ENCODE measurements around the gene CER1.
A peak's percentile ranks its signal among the peaks of the same experiment; 100 is the strongest.

Gene CER1

GRCh38 chr9:14749741-14750211, 27.2 kb upstream of the CER1 start:
- H3K9ac ChIP-seq (ENCODE audit: low read depth, low read length) = peak overlapping the region; percentile 24; the same call in 1 of the 2 replicates

GRCh38 chr9:14748373-14748772, 25.8 kb upstream of the CER1 start:
- no peak overlapping the region for H3K9ac ChIP-seq (ENCODE audit: low read depth, low read length)
- H3K9me3 ChIP-seq (ENCODE audit: insufficient read depth, low read depth, low read length) = no peaks in the 10 kb centered on the region
- no peaks in the 10 kb centered on the region for H3K36me3 ChIP-seq (ENCODE audit: insufficient read depth, low read depth, low read length)
- peaks cover 19% of the 10 kb centered on the region; the same call in 1 of the 2 replicates for H3K4me1 ChIP-seq (ENCODE audit: insufficient read depth, low read length)
- no peak overlapping the region for H3K27ac ChIP-seq (ENCODE audit: low read length)
- H3K27me3 ChIP-seq (ENCODE audit: insufficient read depth, low read length) = no peaks in the 10 kb centered on the region
- no peak overlapping the region for H3K4me3 ChIP-seq (ENCODE audit: low read length)

More at GRCh38 chr9:14749741-14750211, 27.2 kb upstream of the CER1 start:
- no peak overlapping the region for H3K27ac ChIP-seq (ENCODE audit: low read length)
- no peaks in the 10 kb centered on the region for H3K27me3 ChIP-seq (ENCODE audit: insufficient read depth, low read length)
- H3K36me3 ChIP-seq (ENCODE audit: insufficient read depth, low read depth, low read length) = no peaks in the 10 kb centered on the region
- H3K4me1 ChIP-seq (ENCODE audit: insufficient read depth, low read length) = peaks cover 19% of the 10 kb centered on the region; the same call in 1 of the 2 replicates
- H3K9me3 ChIP-seq (ENCODE audit: insufficient read depth, low read depth, low read length) = no peaks in the 10 kb centered on the region
- peak overlapping the region; percentile 17; the same call in 1 of the 2 replicates for H3K4me3 ChIP-seq (ENCODE audit: low read length)

- H3K9me3 ChIP-seq (ENCODE audit: insufficient read depth, low read depth, low read length) = no peaks in the 10 kb centered on the region
- H3K27ac ChIP-seq (ENCODE audit: low read length) = no peak overlapping the region
- H3K4me3 ChIP-seq (ENCODE audit: low read length) = no peak overlapping the region
- no peak overlapping the region for H3K9ac ChIP-seq (ENCODE audit: low read depth, low read length)
- no peaks in the 10 kb centered on the region for H3K36me3 ChIP-seq (ENCODE audit: insufficient read depth, low read depth, low read length)
- peaks cover 19% of the 10 kb centered on the region; the same call in 1 of the 2 replicates for H3K4me1 ChIP-seq (ENCODE audit: insufficient read depth, low read length)
- no peaks in the 10 kb centered on the region for H3K27me3 ChIP-seq (ENCODE audit: insufficient read depth, low read length)
These were observed 24.6 kb upstream of the CER1 start for GRCh38 chr9:14747111-14747510.

GRCh38 chr9:14746626-14747025, 24.1 kb upstream of the CER1 start:
- Histone ChIP-seq H3K36me3 (ENCODE audit: insufficient read depth, low read depth, low read length) (no peaks in the 10 kb centered on the region), H3K9me3 (ENCODE audit: insufficient read depth, low read depth, low read length) (no peaks in the 10 kb centered on the region), H3K27ac (ENCODE audit: low read length) (no peak overlapping the region), H3K4me1 (ENCODE audit: insufficient read depth, low read length) (peaks cover 19% of the 10 kb centered on the region; the same call in 1 of the 2 replicates), H3K4me3 (ENCODE audit: low read length) (no peak overlapping the region), H3K27me3 (ENCODE audit: insufficient read depth, low read length) (no peaks in the 10 kb centered on the region), H3K9ac (ENCODE audit: low read depth, low read length) (no peak overlapping the region)

- Histone ChIP-seq H3K27me3 (ENCODE audit: insufficient read depth, low read length) (no peaks in the 10 kb centered on the region), H3K9ac (ENCODE audit: low read depth, low read length) (no peak overlapping the region), H3K36me3 (ENCODE audit: insufficient read depth, low read depth, low read length) (no peaks in the 10 kb centered on the region), H3K27ac (ENCODE audit: low read length) (no peak overlapping the region), H3K4me3 (ENCODE audit: low read length) (no peak overlapping the region), H3K4me1 (ENCODE audit: insufficient read depth, low read length) (peaks cover 8% of the 10 kb centered on the region; the same call in 1 of the 2 replicates), H3K9me3 (ENCODE audit: insufficient read depth, low read depth, low read length) (no peaks in the 10 kb centered on the region)
These were observed 22.2 kb upstream of the CER1 start for GRCh38 chr9:14744768-14745167.

GRCh38 chr9:14741369-14741768, 18.8 kb upstream of the CER1 start:
- Histone ChIP-seq H3K27ac (ENCODE audit: low read length) (no peak overlapping the region), H3K36me3 (ENCODE audit: insufficient read depth, low read depth, low read length) (no peaks in the 10 kb centered on the region), H3K4me3 (ENCODE audit: low read length) (no peak overlapping the region), H3K27me3 (ENCODE audit: insufficient read depth, low read length) (no peaks in the 10 kb centered on the region), H3K4me1 (ENCODE audit: insufficient read depth, low read length) (no peaks in the 10 kb centered on the region), H3K9ac (ENCODE audit: low read depth, low read length) (no peak overlapping the region), H3K9me3 (ENCODE audit: insufficient read depth, low read depth, low read length) (no peaks in the 10 kb centered on the region)

GRCh38 chr9:14733133-14733532, 10.6 kb upstream of the CER1 start:
- H3K4me3 ChIP-seq (ENCODE audit: low read length) = no peak overlapping the region
- no peak overlapping the region for H3K9ac ChIP-seq (ENCODE audit: low read depth, low read length)
- no peaks in the 10 kb centered on the region for H3K4me1 ChIP-seq (ENCODE audit: insufficient read depth, low read length)
- no peaks in the 10 kb centered on the region for H3K36me3 ChIP-seq (ENCODE audit: insufficient read depth, low read depth, low read length)
- H3K9me3 ChIP-seq (ENCODE audit: insufficient read depth, low read depth, low read length) = no peaks in the 10 kb centered on the region
- no peak overlapping the region for H3K27ac ChIP-seq (ENCODE audit: low read length)
- peaks cover 15% of the 10 kb centered on the region; the same call in 1 of the 2 replicates for H3K27me3 ChIP-seq (ENCODE audit: insufficient read depth, low read length)

- no peak overlapping the region for H3K9ac ChIP-seq (ENCODE audit: low read depth, low read length)
- H3K27ac ChIP-seq (ENCODE audit: low read length) = no peak overlapping the region
- no peaks in the 10 kb centered on the region for H3K36me3 ChIP-seq (ENCODE audit: insufficient read depth, low read depth, low read length)
- no peaks in the 10 kb centered on the region for H3K9me3 ChIP-seq (ENCODE audit: insufficient read depth, low read depth, low read length)
- H3K4me1 ChIP-seq (ENCODE audit: insufficient read depth, low read length) = no peaks in the 10 kb centered on the region
- no peak overlapping the region for H3K4me3 ChIP-seq (ENCODE audit: low read length)
- peaks cover 32% of the 10 kb centered on the region for H3K27me3 ChIP-seq (ENCODE audit: insufficient read depth, low read length)
These were observed 8.9 kb upstream of the CER1 start for GRCh38 chr9:14731294-14731981.

- peaks cover 41% of the 10 kb centered on the region for H3K27me3 ChIP-seq (ENCODE audit: insufficient read depth, low read length)
- no peak overlapping the region for H3K4me3 ChIP-seq (ENCODE audit: low read length)
- no peak overlapping the region for H3K9ac ChIP-seq (ENCODE audit: low read depth, low read length)
- H3K27ac ChIP-seq (ENCODE audit: low read length) = no peak overlapping the region
- no peaks in the 10 kb centered on the region for H3K4me1 ChIP-seq (ENCODE audit: insufficient read depth, low read length)
- H3K36me3 ChIP-seq (ENCODE audit: insufficient read depth, low read depth, low read length) = no peaks in the 10 kb centered on the region
- no peaks in the 10 kb centered on the region for H3K9me3 ChIP-seq (ENCODE audit: insufficient read depth, low read depth, low read length)
These were observed 7.9 kb upstream of the CER1 start for GRCh38 chr9:14730461-14730898.

- Histone ChIP-seq H3K4me1 (ENCODE audit: insufficient read depth, low read length) (peaks cover 16% of the 10 kb centered on the region), H3K27ac (ENCODE audit: low read length) (no peak overlapping the region), H3K9me3 (ENCODE audit: insufficient read depth, low read depth, low read length) (no peaks in the 10 kb centered on the region)
These were observed 768 bp upstream of the CER1 start for GRCh38 chr9:14723301-14723700.

GRCh38 chr9:14719231-14719923, 3.2 kb downstream of the CER1 start:
- Histone ChIP-seq H3K9ac (ENCODE audit: low read depth, low read length) (no peak overlapping the region), H3K9me3 (ENCODE audit: insufficient read depth, low read depth, low read length) (no peaks in the 10 kb centered on the region), H3K36me3 (ENCODE audit: insufficient read depth, low read depth, low read length) (no peaks in the 10 kb centered on the region), H3K4me3 (ENCODE audit: low read length) (no peak overlapping the region), H3K27me3 (ENCODE audit: insufficient read depth, low read length) (peaks cover 67% of the 10 kb centered on the region), H3K4me1 (ENCODE audit: insufficient read depth, low read length) (peaks cover 16% of the 10 kb centered on the region), H3K27ac (ENCODE audit: low read length) (no peak overlapping the region)

More at GRCh38 chr9:14723301-14723700, 768 bp upstream of the CER1 start:
- peaks cover 97% of the 10 kb centered on the region for H3K27me3 ChIP-seq (ENCODE audit: insufficient read depth, low read length)
- H3K36me3 ChIP-seq (ENCODE audit: insufficient read depth, low read depth, low read length) = no peaks in the 10 kb centered on the region
- H3K4me3 ChIP-seq (ENCODE audit: low read length) = no peak overlapping the region; the same call in 1 of the 2 replicates
- H3K9ac ChIP-seq (ENCODE audit: low read depth, low read length) = no peak overlapping the region

GRCh38 chr9:14715102-14715501, 7.4 kb downstream of the CER1 start:
- H3K4me1 ChIP-seq (ENCODE audit: insufficient read depth, low read length) = no peaks in the 10 kb centered on the region
- H3K9ac ChIP-seq (ENCODE audit: low read depth, low read length) = no peak overlapping the region
- peaks cover 24% of the 10 kb centered on the region for H3K27me3 ChIP-seq (ENCODE audit: insufficient read depth, low read length)
- H3K36me3 ChIP-seq (ENCODE audit: insufficient read depth, low read depth, low read length) = no peaks in the 10 kb centered on the region
- no peaks in the 10 kb centered on the region; the same call in 1 of the 2 replicates for H3K9me3 ChIP-seq (ENCODE audit: insufficient read depth, low read depth, low read length)
- no peak overlapping the region for H3K4me3 ChIP-seq (ENCODE audit: low read length)
- no peak overlapping the region for H3K27ac ChIP-seq (ENCODE audit: low read length)

Measured in iPS-20b (cell line).